Stomach (tissue), 9 donors: ENCODE measurements around the gene ZNF232. TPM values are rescaled to one million over a fixed set of nuclear protein-coding genes. Genes with fewer than 3 reads are reported as not detected.
"Not testable (repeated sequence)": the region's sequence is repeated elsewhere in the genome, so short reads cannot be mapped to it uniquely, and the experiment has no call there.

Source experiments
- DNase-seq, 2 donors: peaks; one replicate each; pipeline versions ENCODE4 v3.0.0 to v3.0.0-alpha.2; 2013 to 2019
- H3K27ac ChIP-seq, 5 donors: fragments of 200-600 bp in 4 of 5; sonication (generic) in 4 of 5; one replicate each; pipeline ENCODE4 v1.5.1; 2013 to 2019; ENCODE audit warnings: mild to moderate bottlenecking in 1 of 5, moderate library complexity in 1 of 5
- H3K27me3 ChIP-seq, 3 donors: fragments of 200-600 bp; sonication (generic); one replicate each; pipeline ENCODE4 v1.5.1; 2017 to 2019; ENCODE audit warnings: mixed run types in 1 of 3
- H3K36me3 ChIP-seq, 4 donors: fragments of 200-600 bp; sonication (generic); 1 replicate in 3 of 4; 2 replicates in 1 of 4; pipeline ENCODE4 v1.5.1; 2016 to 2019
- H3K4me1 ChIP-seq, 4 donors: fragments of 200-600 bp; sonication (generic); one replicate each; pipeline ENCODE4 v1.5.1; 2016 to 2019
- H3K4me3 ChIP-seq, 4 donors: fragments of 200-600 bp; sonication (generic) in 3 of 4; one replicate each; pipeline ENCODE4 v1.5.1; 2016 to 2019; ENCODE audit warnings: mild to moderate bottlenecking in 1 of 4
- H3K9me3 ChIP-seq, 4 donors: fragments of 200-600 bp; sonication (generic); one replicate each; pipeline ENCODE4 v1.5.1; 2016 to 2019
- CTCF ChIP-seq, 7 experiments: fragments of 450-650 bp in 4 of 7; fragments of 200-600 bp in 3 of 7; sonication (generic) in 3 of 7; IDR thresholded peaks; one replicate each; pipeline ENCODE4 v1.5.1; 2016 to 2019; ENCODE audit warnings: antibody characterized with exemption in 7 of 7, control low read depth in 2 of 7, mild to moderate bottlenecking in 1 of 7
- EP300 ChIP-seq: sonication (generic); formaldehyde crosslinking; IDR thresholded peaks from one replicate; pipeline ENCODE4 v1.6.1; 2017; ENCODE audit warnings: antibody characterized with exemption
- POLR2A ChIP-seq, 4 donors: fragments of 450-650 bp; IDR thresholded peaks; one replicate each; pipeline ENCODE4 v1.6.1; 2016; ENCODE audit warnings: antibody characterized with exemption in 4 of 4, control low read depth in 2 of 4, mild to moderate bottlenecking in 1 of 4, moderate library complexity in 1 of 4
- POLR2AphosphoS5 ChIP-seq, 3 donors: sonication (generic); formaldehyde crosslinking; IDR thresholded peaks; one replicate each; pipeline ENCODE4 v1.6.1; 2016; ENCODE audit warnings: antibody characterized with exemption in 3 of 3
- WGBS, 5 donors: extraction: QIAGEN DNeasy Blood & Tissue Kit in 3 of 5; methylation state at CpG; one replicate each; pipeline versions ENCODE4 v1.1.5 to v1.1.7; 2013 to 2018; 5-methylcytosine and 5-hydroxymethylcytosine counted together
- intact Hi-C: fragments of 100-400 bp; cut with DNase I; formaldehyde crosslinking; loops from one replicate; pipeline ENCODE4 v1.15.1; 2023; ENCODE audit warnings: low total_unique reads
- polyA plus RNA-seq, 3 donors: library from polyadenylated mRNA; stranded (reverse); fragments of 200-250 nt; gene quantifications; one replicate each; pipeline ENCODE4 v1.2.3, GENCODE V29; 2013
- total RNA-seq, 5 donors: library from RNA; depleted of rRNA; stranded (reverse); fragments of >200 nt; gene quantifications; one replicate each; pipeline versions ENCODE4 v1.1.0 to v1.2.3, GENCODE V29; 2014 to 2016
- donor health status: healthy with polysubstance abuse.
- donor health status: Bipolar disorder and iron deficiency.
- donor health status: healthy.

The ZNF232 gene
- total and polyA plus RNA-seq, 8 donors, result 0.58 to 11.8 (median 7.3) TPM

DNA sequence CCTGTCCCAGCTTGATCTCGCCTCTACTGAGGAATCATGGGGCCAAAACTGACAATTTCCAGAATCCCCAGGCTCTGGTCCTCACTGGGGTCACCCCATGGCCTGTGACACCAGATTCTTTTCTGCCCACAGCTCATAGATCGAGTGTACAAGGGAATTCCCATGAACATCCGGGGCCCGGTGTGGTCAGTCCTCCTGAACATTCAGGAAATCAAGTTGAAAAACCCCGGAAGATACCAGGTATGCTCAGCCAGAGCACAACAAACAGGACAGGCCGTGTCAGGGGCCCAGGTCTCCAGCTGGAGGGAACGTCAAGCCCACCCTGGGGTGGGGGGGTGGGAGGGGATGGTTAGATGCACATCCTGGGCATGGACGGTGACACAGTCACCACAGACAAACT lies 21.6 kb upstream of the ZNF232 start:
- H3K27ac ChIP-seq, result no peak overlapping the region
- H3K4me3 ChIP-seq, result no peak overlapping the region
- H3K36me3 ChIP-seq, result no peaks in the 10 kb centered on the region
- peaks cover 0 to 13% (median 0%) of the 10 kb centered on the region in 3 donors for H3K27me3 ChIP-seq
- no peaks in the 10 kb centered on the region for H3K9me3 ChIP-seq
- TF ChIP-seq POLR2AphosphoS5 (IDR thresholded peaks at IDR 0.05), result no peak
- TF ChIP-seq POLR2A (IDR thresholded peaks at IDR 0.05), result no peak
- no peak for TF ChIP-seq EP300
- intact Hi-C loops, result no loop called here
- H3K4me1 ChIP-seq, result no peaks in the 10 kb centered on the region
- no peak for DNase-seq
- WGBS, 5 donors, result 69 to 85% (median 76%) methylated on average over 7 to 8 of the region's 8 CpGs

DNA sequence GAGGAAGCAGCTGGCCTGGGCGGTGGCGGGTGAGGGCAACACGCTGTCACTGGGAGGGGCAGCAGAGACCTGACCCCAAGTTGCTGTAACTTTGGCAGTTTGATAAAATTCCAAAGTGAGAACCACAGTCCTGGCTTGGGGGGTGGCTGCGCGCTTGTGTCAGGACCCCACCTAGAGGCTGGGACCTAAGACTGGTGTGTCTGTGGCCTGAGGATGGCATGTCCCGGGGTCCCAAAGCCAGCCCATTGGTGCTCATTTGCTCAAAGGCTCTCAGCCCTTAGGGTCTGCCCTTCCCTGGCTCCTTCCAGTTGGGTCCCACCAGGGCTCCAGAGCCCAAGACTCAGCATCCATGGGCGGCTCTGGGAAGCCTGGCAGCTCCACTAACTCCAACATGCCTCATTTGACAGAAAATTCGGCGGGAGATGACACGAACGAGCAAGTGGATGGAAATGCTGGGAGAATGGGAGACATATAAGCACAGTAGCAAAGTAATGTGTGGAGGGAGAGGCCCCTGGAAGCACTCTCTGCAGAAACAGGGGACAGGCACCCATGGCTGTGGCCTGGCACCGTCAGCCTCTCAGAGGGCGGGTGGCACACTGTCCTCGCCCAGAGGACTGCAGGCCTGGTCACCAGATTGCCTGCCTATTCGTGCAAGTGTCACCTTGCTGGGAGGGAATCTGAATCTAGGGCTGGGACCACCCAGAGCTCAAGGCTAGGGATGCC lies 21.0 kb upstream of the ZNF232 start:
- H3K36me3 ChIP-seq, H3K9me3 ChIP-seq, H3K27ac ChIP-seq, intact Hi-C loops, H3K4me3 ChIP-seq, H3K4me1 ChIP-seq: not testable (repeated sequence)
- WGBS, 5 donors, result 88 to 93% (median 89%) methylated on average over 12 to 15 of the region's 15 CpGs
- H3K27me3 ChIP-seq, result peaks cover 0 to 13% (median 0%) of the 10 kb centered on the region in 3 donors
- peak in 1 of 2 donors; percentile 10 for DNase-seq

GRCh38 chr17:5131799-5132502 lies 20.3 kb upstream of the ZNF232 start:
- H3K27ac ChIP-seq, H3K9me3 ChIP-seq, H3K4me1 ChIP-seq, H3K4me3 ChIP-seq, intact Hi-C loops, H3K36me3 ChIP-seq: not testable (repeated sequence)
- DNase-seq, result peak in 1 of 2 donors; percentile 20
- H3K27me3 ChIP-seq, result peaks cover 0 to 20% (median 0%) of the 10 kb centered on the region in 3 donors
- 75 to 91% (median 81%) methylated on average over 13 to 16 of the region's 16 CpGs for WGBS, 5 donors

GRCh38 chr17:5131146-5131715 lies 19.6 kb upstream of the ZNF232 start:
- no peak overlapping the region for H3K27ac ChIP-seq
- intact Hi-C loops, result no loop called here
- TF ChIP-seq POLR2A (IDR thresholded peaks at IDR 0.05), result no peak
- no peak for TF ChIP-seq EP300
- TF ChIP-seq CTCF (IDR thresholded peaks at IDR 0.05), result no peak
- no peak for TF ChIP-seq POLR2AphosphoS5 (IDR thresholded peaks at IDR 0.05)
- no peak overlapping the region for H3K4me3 ChIP-seq
- peaks cover 0 to 26% (median 0%) of the 10 kb centered on the region in 3 donors for H3K27me3 ChIP-seq
- peak in 1 of 2 donors; percentile 13 for DNase-seq
- 80 to 89% (median 86%) methylated on average over 6 to 7 of the region's 7 CpGs for WGBS, 5 donors
- no peaks in the 10 kb centered on the region for H3K4me1 ChIP-seq
- H3K9me3 ChIP-seq, result no peaks in the 10 kb centered on the region
- H3K36me3 ChIP-seq, result no peaks in the 10 kb centered on the region

DNA sequence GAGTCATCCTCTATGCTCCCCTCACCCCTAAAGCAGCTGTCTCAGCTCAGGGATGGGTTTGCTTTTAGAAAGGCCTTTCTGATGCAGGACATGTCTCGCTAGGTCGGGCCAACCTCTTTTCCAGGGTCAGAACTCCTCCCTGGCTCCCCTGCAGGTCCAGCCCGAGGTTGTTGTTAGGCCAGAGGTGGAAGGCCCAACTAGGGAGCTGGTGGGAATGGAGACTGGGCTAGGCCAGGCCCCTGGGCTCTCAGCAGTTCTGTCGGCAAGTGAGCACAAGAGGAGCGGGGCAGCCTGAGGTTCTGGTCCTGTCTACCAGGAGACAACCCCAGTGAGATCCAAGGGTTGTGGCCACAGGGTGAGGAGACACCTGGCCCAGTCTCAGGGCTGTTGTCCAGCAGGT lies 19.0 kb upstream of the ZNF232 start:
- WGBS, 5 donors, result 72 to 89% (median 81%) methylated on average over 2 to 5 of the region's 5 CpGs
- H3K4me3 ChIP-seq, H3K4me1 ChIP-seq, H3K27ac ChIP-seq, H3K36me3 ChIP-seq, H3K9me3 ChIP-seq, intact Hi-C loops: not testable (repeated sequence)
- H3K27me3 ChIP-seq, result peaks cover 0 to 26% (median 2%) of the 10 kb centered on the region in 3 donors
- DNase-seq, result peak in 1 of 2 donors; percentile 5

- H3K27me3 ChIP-seq, result peaks cover 0 to 26% (median 3%) of the 10 kb centered on the region in 3 donors
- intact Hi-C loops, H3K4me3 ChIP-seq, H3K27ac ChIP-seq, H3K4me1 ChIP-seq, DNase-seq, H3K9me3 ChIP-seq, H3K36me3 ChIP-seq: not testable (repeated sequence)
- 84 to 92% (median 89%) methylated on average over 10 of the region's 10 CpGs for WGBS, 5 donors
Observed at GRCh38 chr17:5130261-5130660, 18.6 kb upstream of the ZNF232 start.

GRCh38 chr17:5129770-5130169 lies 18.1 kb upstream of the ZNF232 start:
- H3K27me3 ChIP-seq, result peaks cover 0 to 28% (median 3%) of the 10 kb centered on the region in 3 donors
- DNase-seq, H3K4me1 ChIP-seq, intact Hi-C loops, H3K27ac ChIP-seq, H3K9me3 ChIP-seq, H3K36me3 ChIP-seq, H3K4me3 ChIP-seq: not testable (repeated sequence)
- 87 to 94% (median 89%) methylated on average over 8 of the region's 8 CpGs for WGBS, 5 donors
